Sciatic nerve (tissue), 2 donors: ENCODE measurements around the gene LRRK2. TPM values are rescaled to one million over a fixed set of nuclear protein-coding genes. Genes with fewer than 3 reads are reported as not detected.
A peak's percentile ranks its signal among the peaks of the same experiment; 100 is the strongest.
"Not testable (repeated sequence)": the region's sequence is repeated elsewhere in the genome, so short reads cannot be mapped to it uniquely, and the experiment has no call there.

Experiments used
- ATAC-seq: fragments of 200-7000 bp; cut with Tn5 transposase; one replicate; pipeline ENCODE4 v1.9.1; 2020; ENCODE audit warnings: mild to moderate bottlenecking, moderate library complexity
- DNase-seq: peaks from one replicate; pipeline ENCODE4 v3.0.0-alpha.2; 2020; ENCODE audit warnings: low spot score
- intact Hi-C: fragments of 100-400 bp; cut with DNase I; formaldehyde crosslinking; loops from one replicate; pipeline ENCODE4 v1.14.2; 2022
- total RNA-seq: library from RNA; stranded (reverse); fragmentation: NEBNext Ultra II Directional; extraction: Animal tissue kit (Norgen Biotek cat#: 25700); gene quantifications from one replicate; pipeline ENCODE4 v1.2.1, GENCODE V29; 2021
- donor health status: DM: no; HTN: no; CAD: no.
- donor health status: DM: no; HTN: no; CAD: no.

LRRK2 gene
- total RNA-seq, 1 donor from 2014 or later = 51.7 TPM

- intact Hi-C loops = no loop called here
- ATAC-seq (no peak), DNase-seq (no peak)
Observed at GRCh38 chr12:40209886-40210285, 14.9 kb upstream of the LRRK2 start.

- DNase-seq, intact Hi-C loops, ATAC-seq: not testable (repeated sequence)
Observed at GRCh38 chr12:40211186-40211585, 13.6 kb upstream of the LRRK2 start.

DNA sequence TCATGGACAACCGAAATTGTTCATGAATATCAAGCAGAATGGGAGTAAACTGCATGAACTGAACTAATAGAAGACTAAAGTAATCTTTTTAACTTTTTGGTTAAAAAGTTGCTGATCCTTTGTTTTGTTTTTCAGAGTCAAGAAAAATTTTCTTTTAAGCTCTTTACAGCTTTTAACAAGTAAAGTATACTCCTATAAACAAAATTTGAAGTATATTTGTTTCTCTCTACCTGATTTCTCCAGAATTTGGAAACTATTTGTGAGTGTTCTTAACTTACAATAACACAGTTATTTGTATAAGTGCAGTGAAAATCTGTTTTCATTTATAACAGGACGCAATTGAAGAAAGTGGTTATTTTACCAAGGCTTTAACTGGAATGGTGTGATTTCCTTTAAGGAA, 12.2 kb upstream of the LRRK2 start:
- intact Hi-C loops = no loop called here
- DNase-seq = no peak
- ATAC-seq = no peak

DNA sequence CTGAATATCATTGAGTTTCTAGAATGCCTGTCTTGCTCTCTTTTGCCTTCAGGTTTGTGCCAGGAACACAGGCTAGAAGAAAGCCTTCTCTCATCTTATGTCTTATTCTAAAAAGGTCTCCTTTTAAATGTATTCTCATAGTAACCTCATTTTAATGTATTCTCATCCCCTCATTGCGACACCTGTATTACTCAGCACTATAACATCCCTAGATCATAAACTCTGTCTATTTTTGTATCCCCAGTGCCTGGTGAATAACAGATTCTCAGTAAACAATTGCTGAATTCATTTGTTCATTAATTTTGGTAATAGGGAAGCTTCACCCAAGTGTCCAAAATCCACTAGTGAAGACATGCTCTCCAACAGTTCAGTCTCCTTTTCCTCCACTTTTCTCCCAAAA, 8.8 kb upstream of the LRRK2 start:
- no peak for ATAC-seq
- DNase-seq = no peak
- intact Hi-C loops = no loop called here

DNA sequence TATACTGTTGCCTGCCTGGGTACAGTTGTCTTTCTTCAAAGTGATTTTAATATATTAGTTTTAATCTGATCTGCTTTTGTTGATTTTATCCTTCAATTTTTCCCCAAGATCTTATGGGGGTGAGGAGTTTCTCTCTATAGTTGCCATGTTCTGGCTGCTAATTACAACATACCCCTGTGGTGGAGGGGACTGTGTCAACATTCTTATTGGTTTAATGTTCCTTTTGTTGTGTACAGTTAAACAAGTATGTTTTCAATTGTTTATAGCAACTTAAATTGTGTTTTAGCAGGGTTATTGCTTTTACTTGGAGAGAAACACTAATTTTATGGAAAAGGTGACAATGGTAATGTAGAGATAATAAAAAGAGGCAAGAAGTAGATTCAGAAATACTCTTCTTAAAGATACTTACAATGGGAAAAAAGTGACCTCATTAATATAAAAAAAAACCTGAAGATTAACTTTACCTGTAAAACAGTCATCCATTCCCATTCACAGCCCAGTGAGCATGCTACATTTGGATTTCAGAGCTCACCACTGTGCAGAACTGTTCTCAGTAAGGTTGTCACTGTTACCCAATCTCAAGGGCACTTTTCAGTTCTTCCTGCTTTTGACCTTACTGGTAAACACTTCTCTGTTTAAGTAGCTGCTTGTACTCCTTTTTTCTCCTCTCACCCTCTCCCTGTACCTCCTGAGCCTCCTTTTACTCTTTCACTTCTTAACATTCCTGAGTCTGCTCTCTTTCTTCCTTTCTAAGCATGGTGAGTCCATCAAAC, 8.1 kb upstream of the LRRK2 start:
- intact Hi-C loops = no loop called here
- ATAC-seq = no peak
- DNase-seq = no peak

DNA sequence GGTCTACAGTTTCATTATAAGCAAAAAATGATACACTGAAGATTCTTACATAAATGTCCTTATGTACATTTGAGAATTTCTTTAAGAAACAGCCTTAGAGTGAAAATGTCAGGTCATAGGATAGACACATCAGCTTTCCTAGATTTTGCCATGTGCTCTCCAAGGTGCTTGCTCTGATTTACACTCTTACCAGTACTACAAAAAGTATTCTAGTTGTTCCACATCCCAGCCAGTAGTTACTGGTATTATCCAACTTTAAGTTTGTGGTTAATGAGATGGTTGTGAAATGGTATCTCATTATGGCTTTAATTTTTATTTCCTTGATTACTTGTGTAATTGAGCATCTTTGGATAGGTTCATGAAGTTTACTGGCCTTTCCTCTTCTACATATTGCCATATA, 5.0 kb upstream of the LRRK2 start:
- intact Hi-C loops = no loop called here
- DNase-seq (no peak), ATAC-seq (no peak)

GRCh38 chr12:40222247-40222646, 2.5 kb upstream of the LRRK2 start:
- DNase-seq = no peak
- ATAC-seq = no peak

GRCh38 chr12:40223646-40224045, 1.2 kb upstream of the LRRK2 start:
- DNase-seq (no peak), ATAC-seq (no peak)
- intact Hi-C loops = no loop called here

More at GRCh38 chr12:40222247-40222646, 2.5 kb upstream of the LRRK2 start:
- intact Hi-C loops = no loop called here

DNA sequence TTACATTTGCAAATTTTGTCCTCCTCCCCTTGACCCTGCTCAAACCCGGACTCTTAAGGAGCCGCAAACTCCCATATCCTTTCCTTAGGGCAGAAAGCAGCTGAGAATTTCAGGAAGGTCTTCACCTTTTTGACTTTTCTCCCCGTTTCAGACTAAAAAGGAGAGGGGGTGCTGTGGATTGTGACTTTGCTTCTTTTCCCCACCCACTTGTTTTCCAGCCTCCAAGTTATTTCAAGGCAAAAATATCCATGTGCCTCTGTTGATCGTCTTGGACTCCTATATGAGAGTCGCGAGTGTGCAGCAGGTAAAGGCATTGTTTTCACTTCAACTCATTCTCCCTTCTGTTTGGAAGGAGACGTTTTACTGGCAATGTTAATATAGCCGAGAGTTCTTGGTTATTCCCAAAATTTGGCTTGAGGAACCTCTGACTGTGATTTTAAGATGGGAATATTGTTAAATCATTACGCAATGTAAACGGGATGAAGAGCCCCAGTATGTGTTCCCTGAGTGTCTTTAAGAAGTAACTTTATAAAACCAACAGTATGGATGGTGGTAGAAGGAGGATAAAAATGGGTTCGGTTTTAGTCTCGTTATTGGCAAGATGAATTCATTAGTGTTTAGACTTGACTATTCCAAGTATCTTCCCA, 663 bp downstream of the LRRK2 start:
- intact Hi-C loops = no loop called here
- ATAC-seq (peak; percentile 26), DNase-seq (no peak)

- DNase-seq (no peak), ATAC-seq (no peak)
- intact Hi-C loops = no loop called here
Observed at GRCh38 chr12:40225984-40226602, 1.3 kb downstream of the LRRK2 start.

DNA sequence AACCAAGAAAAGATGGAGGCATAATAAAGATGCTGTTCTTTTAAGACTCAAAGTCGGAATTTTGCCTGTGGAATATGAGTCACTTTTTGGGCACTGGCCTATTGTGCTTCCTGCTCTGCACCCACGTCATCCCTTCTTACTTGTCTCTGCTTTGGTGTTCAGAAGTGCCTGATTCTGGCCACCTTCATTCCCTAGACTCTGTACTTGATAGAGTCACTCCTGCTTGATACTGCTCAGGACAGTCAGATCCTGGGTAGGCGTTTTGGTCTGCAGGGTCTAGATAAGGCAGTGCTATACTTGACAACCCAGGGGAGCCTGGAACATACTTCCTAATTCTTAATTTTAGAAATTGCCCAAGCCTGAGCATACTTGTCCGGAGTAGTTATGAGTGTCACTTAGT, 1.9 kb downstream of the LRRK2 start:
- intact Hi-C loops = no loop called here
- DNase-seq = peak; percentile 63
- ATAC-seq = peak; percentile 85

GRCh38 chr12:40227447-40227846, 2.6 kb downstream of the LRRK2 start:
- ATAC-seq (no peak), DNase-seq (no peak)
- intact Hi-C loops = no loop called here

GRCh38 chr12:40228727-40229126, 3.9 kb downstream of the LRRK2 start:
- DNase-seq (no peak), ATAC-seq (no peak)
- intact Hi-C loops = no loop called here

GRCh38 chr12:40229690-40230651, 5.2 kb downstream of the LRRK2 start:
- no peak for ATAC-seq
- intact Hi-C loops = no loop called here
- no peak for DNase-seq

DNA sequence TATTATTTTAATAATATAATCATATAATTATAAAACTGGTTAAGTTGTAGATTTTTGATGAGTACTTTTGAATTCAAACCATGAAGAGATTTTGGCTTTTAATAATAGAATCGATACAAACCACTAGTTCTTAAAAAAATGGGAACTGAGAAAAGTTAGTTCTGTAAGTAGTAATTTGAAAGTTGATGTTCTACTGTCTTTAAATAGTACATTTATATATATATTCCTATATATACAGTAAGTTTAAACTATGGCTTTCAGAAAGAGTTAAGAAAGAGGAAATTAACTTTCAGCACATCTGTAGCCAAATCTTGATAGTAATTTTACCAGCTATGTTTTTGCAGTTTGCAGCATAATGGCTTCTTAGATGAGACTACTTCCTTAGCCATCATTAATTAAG, 7.8 kb downstream of the LRRK2 start:
- no peak for ATAC-seq
- intact Hi-C loops = no loop called here
- DNase-seq = no peak

- DNase-seq (no peak), ATAC-seq (no peak)
- intact Hi-C loops = no loop called here
Observed at GRCh38 chr12:40233741-40234367, 9.1 kb downstream of the LRRK2 start.

GRCh38 chr12:40236357-40236850, 11.6 kb downstream of the LRRK2 start:
- intact Hi-C loops = no loop called here
- no peak for ATAC-seq
- DNase-seq = no peak

DNA sequence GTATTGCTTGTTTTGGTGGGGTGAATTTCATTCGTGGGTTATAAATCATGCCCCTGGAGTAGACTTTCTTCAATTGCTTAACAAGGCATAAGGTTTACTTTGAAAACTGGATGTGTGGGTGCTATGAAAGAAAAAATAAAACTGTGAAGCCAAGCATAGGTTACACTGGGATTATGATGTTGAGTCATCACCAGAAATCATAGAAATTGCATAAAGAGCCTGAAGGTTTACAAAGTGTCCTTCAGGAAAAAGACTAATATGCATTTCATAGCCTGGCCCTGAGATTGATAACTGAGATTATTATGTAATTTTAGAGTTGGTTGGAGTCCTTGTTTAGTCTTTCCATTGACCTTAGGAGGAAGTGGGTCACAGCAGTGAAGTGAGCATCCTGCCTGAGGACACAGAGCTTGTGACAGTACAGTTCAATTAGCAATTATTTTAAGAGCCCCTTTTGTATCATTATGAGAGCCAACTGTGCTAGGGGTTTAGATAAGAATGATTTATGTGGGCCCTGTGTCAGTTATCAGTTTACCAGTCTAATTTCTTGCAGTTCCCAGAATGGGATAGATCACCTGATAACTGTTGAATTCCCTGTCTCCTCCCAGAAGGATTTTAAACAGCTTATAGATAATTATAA, 13.6 kb downstream of the LRRK2 start:
- ATAC-seq (no peak), DNase-seq (no peak)
- intact Hi-C loops = no loop called here
